Hepatocyte (in vitro differentiated cells): ENCODE measurements around the gene PDGFRA.

ENCODE experiments used
- CTCF ChIP-seq: fragments of 200-600 bp; sonication (generic); IDR thresholded peaks from 2 replicates; pipeline ENCODE4 v1.5.1; 2016; ENCODE audit warnings: antibody characterized with exemption, mild to moderate bottlenecking; ENCODE audit not compliant: poor library complexity
- EZH2 ChIP-seq: fragments of 200-600 bp; sonication (generic); IDR thresholded peaks from 2 replicates; pipeline ENCODE4 v1.6.1; 2016; ENCODE audit warnings: antibody characterized with exemption, mild to moderate bottlenecking, borderline replicate concordance
- EZH2phosphoT487 ChIP-seq: fragments of 200-600 bp; sonication (generic); IDR thresholded peaks from one replicate; pipeline ENCODE4 v1.6.1; 2018; ENCODE audit warnings: antibody characterized with exemption, mild to moderate bottlenecking, low read depth, moderate library complexity; ENCODE audit not compliant: unreplicated experiment, severe bottlenecking

- TF ChIP-seq CTCF (no peak), EZH2 (no peak), EZH2phosphoT487 (no peak)
Measured at GRCh38 chr4:54189140-54189539, 40.0 kb upstream of the PDGFRA start.
